ENCODE measurements around the gene SOX6.

DNA sequence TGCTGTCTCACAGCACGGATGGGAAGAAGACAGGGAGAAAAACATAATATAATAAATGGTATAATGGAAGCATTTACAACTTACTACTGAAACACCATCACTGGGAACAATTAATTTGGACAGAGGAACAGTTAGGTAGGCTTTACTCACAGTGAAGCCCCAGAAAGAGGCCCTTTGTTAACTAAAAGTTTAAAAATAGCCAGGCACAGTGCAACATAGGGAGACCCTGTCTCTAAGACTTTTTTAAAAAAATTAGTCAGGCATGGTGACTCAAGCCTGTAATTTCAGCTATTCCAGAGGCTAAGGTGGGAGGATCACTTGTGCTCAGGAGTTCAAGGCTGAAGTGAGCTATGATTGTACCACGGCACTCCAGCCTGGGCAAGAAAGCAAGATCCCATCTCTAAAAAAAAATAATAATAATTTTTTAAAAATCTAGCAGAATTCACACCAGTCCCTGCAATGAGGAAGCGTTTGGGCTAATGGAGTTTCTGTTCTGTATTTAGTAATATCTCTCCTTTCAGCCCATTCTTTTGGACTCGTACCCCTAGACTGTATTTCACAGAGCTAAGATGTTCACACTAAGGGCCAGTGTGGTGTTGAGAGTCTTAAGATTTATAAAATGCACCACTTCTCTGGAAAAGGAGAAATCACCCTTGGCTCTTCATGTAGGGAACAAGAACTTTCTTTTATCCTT lies 275.5 kb downstream of the SOX6 start:
- no peak for TF ChIP-seq HIC2 (CRISPR knock-in tag; IDR thresholded peaks at IDR 0.05; ENCODE audit: low read depth)
- TF ChIP-seq YY1 (IDR thresholded peaks at IDR 0.05; ENCODE audit: insufficient read depth, insufficient replicate concordance, low read depth, low read length), result no peak
- TF ChIP-seq HDAC2 (CRISPR knock-in tag; IDR thresholded peaks at IDR 0.05), result no peak
- TF ChIP-seq ZSCAN29 (CRISPR knock-in tag; conservative IDR thresholded peaks at IDR 0.05), result no peak
- no peak for TF ChIP-seq ZBTB8A (CRISPR knock-in tag; IDR thresholded peaks at IDR 0.05; ENCODE audit: borderline replicate concordance, low read depth)
- TF ChIP-seq AFF4 (CRISPR knock-in tag; IDR thresholded peaks at IDR 0.05), result no peak
- no peak for TF ChIP-seq ZKSCAN1 (IDR thresholded peaks at IDR 0.05; ENCODE audit: low read length)
- TF ChIP-seq MYNN (CRISPR knock-in tag; IDR thresholded peaks at IDR 0.05; ENCODE audit: low read depth), result no peak
- TF ChIP-seq KDM6A (CRISPR knock-in tag; IDR thresholded peaks at IDR 0.05; ENCODE audit: low read depth), result no peak
- no peak for TF ChIP-seq SOX5 (CRISPR knock-in tag; IDR thresholded peaks at IDR 0.05; ENCODE audit: borderline replicate concordance)
